BE2C (cell line): ENCODE results near the gene FEN1.

Experiments
- DNase-seq: peaks from one replicate; pipeline ENCODE4 v3.0.0-alpha.2; 2020
- H3K27me3 ChIP-seq: fragments of 250-450 bp; sonication (Bioruptor Pico); 2 replicates; pipeline ENCODE4 v1.5.1; 2020; ENCODE audit warnings: mild to moderate bottlenecking
- H3K36me3 ChIP-seq: fragments of 250-450 bp; sonication (Bioruptor Pico); 2 replicates; pipeline ENCODE4 v1.5.1; 2020; ENCODE audit warnings: mild to moderate bottlenecking
- H3K4me1 ChIP-seq: fragments of 250-450 bp; sonication (Bioruptor Pico); 2 replicates; pipeline ENCODE4 v1.5.1; 2020
- H3K4me3 ChIP-seq: 2 replicates; pipeline ENCODE4 v1.5.1; 2011; ENCODE audit warnings: low read depth, low read length
- H3K9me3 ChIP-seq: fragments of 250-450 bp; sonication (Bioruptor Pico); 2 replicates; pipeline ENCODE4 v1.5.1; 2020
- TF ChIP-seq, protein P1 (sequence below): IDR thresholded peaks from 2 replicates; pipeline ENCODE4 v1.5.1; 2012; ENCODE audit warnings: mild to moderate bottlenecking, low read depth, low read length

Gene FEN1

DNA sequence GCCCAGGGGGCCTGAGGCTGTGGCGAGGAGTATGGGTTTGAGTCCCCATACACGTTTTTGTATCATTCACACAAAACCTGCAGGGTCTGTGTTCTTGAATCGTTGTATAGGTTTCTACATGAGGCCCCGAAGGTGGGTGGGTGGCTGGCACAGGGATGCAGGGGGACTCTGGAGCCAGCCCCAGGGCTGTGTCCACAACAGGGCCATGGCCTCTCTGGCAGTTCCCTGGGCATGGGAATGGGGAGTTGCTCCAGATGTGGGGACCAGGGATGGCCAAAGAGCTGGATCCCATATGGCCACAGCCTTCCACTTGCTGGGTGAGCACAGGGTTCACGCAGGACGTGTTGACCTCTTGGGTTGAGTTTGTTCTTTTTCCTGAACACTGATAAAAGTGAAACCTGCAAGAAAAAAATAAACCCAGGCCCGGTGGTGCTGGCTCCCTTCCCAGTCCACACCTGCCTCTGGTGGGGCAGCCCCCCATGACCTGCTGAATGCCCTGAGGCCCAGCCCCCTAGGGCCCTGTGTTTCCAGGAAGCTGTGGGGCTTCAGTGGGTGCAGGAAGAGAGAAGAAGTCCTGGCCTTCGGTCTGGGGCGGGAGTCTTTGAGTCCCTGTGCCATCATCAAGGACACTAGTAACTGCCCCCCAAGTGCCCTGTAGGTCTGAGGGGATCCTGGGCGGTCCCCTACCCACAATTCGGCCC, 24.2 kb upstream of the FEN1 start:
- TF ChIP-seq, protein P1, sequence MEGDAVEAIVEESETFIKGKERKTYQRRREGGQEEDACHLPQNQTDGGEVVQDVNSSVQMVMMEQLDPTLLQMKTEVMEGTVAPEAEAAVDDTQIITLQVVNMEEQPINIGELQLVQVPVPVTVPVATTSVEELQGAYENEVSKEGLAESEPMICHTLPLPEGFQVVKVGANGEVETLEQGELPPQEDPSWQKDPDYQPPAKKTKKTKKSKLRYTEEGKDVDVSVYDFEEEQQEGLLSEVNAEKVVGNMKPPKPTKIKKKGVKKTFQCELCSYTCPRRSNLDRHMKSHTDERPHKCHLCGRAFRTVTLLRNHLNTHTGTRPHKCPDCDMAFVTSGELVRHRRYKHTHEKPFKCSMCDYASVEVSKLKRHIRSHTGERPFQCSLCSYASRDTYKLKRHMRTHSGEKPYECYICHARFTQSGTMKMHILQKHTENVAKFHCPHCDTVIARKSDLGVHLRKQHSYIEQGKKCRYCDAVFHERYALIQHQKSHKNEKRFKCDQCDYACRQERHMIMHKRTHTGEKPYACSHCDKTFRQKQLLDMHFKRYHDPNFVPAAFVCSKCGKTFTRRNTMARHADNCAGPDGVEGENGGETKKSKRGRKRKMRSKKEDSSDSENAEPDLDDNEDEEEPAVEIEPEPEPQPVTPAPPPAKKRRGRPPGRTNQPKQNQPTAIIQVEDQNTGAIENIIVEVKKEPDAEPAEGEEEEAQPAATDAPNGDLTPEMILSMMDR = no peak

DNA sequence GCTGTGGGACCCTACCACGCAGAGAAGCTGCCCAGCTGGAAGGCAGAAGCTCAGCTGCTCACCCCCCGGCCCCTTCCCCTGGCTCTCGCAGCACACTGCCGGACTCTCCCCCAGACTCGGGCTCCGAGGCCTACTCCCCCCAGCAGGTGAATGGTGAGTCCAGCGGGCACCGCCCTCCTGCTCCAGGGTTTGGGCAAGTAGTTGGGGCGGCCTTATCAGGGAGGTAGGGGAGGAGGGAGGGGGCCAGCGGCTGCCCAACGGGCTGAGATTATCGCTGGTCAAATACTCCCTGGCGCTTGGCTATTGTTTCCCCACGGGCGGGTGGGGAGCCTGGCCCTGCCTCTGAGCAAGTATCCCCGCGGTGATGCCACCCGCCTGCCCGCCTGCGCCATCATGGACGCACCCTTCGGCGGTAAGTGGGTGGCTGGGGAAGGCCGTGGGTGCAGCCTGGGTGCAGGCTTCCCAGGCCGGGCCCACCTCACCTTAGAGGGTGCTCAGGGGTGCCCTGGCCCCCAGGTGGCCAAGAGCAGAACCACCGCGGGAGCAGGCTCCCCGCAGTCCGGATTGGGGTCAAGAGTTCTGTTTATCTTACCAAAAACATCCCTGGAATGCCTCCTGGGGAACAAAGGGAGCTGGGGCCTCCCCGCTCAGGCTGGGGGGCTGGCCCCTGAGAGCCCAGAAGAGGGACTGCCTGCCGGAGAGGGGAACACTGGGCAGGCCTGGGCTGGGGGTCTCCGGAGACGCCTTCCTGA, 23.4 kb upstream of the FEN1 start:
- no peaks in the 10 kb centered on the region for H3K27me3 ChIP-seq
- H3K36me3 ChIP-seq = no peaks in the 10 kb centered on the region
- H3K9me3 ChIP-seq = no peaks in the 10 kb centered on the region
- TF ChIP-seq, protein P1 = no peak
- H3K4me3 ChIP-seq = no peak overlapping the region
- peaks cover 17% of the 10 kb centered on the region for H3K4me1 ChIP-seq
- DNase-seq = no peak

More for the DNA sequence above, 24.2 kb upstream of the FEN1 start:
- no peaks in the 10 kb centered on the region for H3K9me3 ChIP-seq
- no peak for DNase-seq
- H3K4me3 ChIP-seq = no peak overlapping the region
- H3K27me3 ChIP-seq = no peaks in the 10 kb centered on the region
- H3K36me3 ChIP-seq = no peaks in the 10 kb centered on the region
- H3K4me1 ChIP-seq = peaks cover 13% of the 10 kb centered on the region

DNA sequence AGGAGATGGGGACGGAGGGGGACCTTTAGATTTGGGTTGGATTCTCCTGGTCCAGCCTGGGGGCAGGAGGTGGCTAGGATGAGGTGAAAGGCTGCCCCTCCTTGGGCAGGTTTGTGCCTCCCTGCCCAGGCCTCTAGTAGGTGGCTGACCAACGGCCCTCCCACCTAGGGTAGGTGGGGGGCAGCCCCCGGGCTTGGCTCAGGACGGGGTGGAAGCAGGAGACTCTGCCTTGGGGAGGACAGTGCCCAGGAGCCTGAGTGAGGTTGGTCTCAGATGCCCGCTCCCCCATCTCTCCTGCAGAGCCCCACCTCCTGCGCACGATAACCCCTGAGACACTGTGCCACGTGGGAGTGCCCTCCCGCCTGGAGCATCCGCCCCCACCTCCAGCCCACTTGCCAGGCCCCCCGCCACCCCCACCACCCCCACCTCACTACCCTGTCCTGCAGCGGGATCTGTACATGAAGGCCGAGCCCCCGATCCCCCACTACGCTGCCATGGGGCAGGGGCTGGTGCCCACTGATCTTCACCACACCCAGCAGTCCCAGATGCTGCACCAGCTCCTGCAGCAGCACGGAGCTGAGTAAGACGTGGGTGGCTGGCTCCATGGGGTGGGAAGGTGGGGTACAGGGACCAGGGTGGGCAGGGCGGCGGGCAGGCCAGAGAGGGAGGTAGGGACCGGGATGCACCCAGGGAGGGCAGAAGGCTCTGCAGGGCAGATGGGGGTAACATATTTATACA, 22.6 kb upstream of the FEN1 start:
- Histone ChIP-seq H3K4me1 (peaks cover 17% of the 10 kb centered on the region), H3K27me3 (no peaks in the 10 kb centered on the region), H3K9me3 (no peaks in the 10 kb centered on the region), H3K4me3 (no peak overlapping the region), H3K36me3 (no peaks in the 10 kb centered on the region)
- TF ChIP-seq, protein P1 = no peak
- DNase-seq = no peak

DNA sequence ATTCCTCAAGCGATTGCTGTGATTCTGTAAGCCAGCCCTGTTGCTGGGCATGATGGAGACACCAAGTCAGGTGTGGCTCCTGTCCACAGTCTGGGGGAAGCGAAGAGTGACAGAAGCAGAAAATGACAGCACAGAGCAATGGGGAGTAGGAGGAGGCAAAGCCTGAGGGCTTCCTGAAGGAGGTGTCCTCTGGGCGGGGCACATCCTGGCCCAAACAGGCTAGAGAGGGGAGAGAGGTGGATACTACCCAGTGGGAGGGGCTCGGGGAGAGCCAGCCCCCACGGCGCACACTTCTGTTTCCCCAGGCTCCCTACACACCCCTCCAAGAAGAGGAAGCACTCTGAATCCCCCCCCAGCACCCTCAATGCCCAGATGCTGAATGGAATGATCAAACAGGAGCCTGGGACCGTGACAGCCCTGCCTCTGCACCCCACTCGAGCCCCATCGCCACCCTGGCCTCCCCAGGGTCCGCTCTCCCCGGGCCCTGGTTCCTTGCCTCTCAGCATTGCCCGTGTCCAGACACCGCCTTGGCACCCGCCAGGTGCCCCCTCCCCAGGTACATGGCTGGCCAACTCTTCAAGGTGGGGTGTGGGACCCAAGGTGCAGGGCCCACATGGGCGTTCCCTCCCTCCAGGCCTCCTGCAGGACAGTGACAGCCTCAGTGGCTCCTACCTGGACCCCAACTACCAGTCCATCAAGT, 21.4 kb upstream of the FEN1 start:
- H3K9me3 ChIP-seq = no peaks in the 10 kb centered on the region
- no peak overlapping the region for H3K4me3 ChIP-seq
- H3K27me3 ChIP-seq = no peaks in the 10 kb centered on the region
- no peak for DNase-seq
- TF ChIP-seq, protein P1 = no peak
- H3K4me1 ChIP-seq = peaks cover 19% of the 10 kb centered on the region
- no peaks in the 10 kb centered on the region for H3K36me3 ChIP-seq

DNA sequence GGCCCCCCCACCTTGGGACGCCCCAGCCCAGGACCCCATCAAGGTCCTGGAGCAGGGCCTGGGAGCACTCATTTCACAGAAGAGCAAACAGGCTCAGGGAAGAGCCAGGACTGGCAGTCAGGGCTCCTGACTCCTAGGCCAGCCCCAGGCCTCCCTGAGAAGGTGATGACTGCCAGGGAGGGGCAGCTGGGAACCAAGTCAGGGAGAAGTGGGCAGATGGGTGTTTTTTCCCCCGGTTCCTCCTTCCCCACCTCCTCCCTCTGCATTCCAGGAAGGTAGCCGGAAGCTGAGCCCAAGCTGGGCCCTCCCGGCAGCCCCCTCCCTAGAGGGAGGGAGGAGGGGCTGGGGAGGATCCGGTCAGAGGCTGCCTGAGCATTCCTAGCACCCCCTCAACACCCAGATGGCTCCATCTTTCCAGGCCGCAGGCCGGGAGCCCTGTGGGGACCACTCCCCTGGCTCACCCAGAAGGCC, 20.7 kb upstream of the FEN1 start:
- TF ChIP-seq, protein P1 = no peak
- Histone ChIP-seq H3K9me3 (no peaks in the 10 kb centered on the region), H3K4me1 (peaks cover 20% of the 10 kb centered on the region), H3K27me3 (no peaks in the 10 kb centered on the region), H3K36me3 (no peaks in the 10 kb centered on the region), H3K4me3 (no peak overlapping the region)
- DNase-seq = no peak
